Mesodermal cell (in vitro differentiated cells): ENCODE measurements around the gene ERBB4.

Experiments used
- H3K27ac ChIP-seq: 2 replicates; pipeline ENCODE4 v1.7.0; 2013; ENCODE audit warnings: mild to moderate bottlenecking, low read depth, low read length, moderate library complexity; ENCODE audit not compliant: severe bottlenecking
- H3K36me3 ChIP-seq: 2 replicates; pipeline ENCODE4 v1.7.1; 2013; ENCODE audit warnings: mild to moderate bottlenecking, low read length, moderate library complexity; ENCODE audit not compliant: control insufficient read depth, insufficient read depth
- H3K4me1 ChIP-seq: one replicate; pipeline ENCODE4 v1.7.1; 2013; ENCODE audit warnings: mild to moderate bottlenecking, low read length; ENCODE audit not compliant: insufficient read depth, control insufficient read depth, poor library complexity, severe bottlenecking
- H3K4me3 ChIP-seq: 2 replicates; pipeline ENCODE4 v1.7.0; 2013; ENCODE audit warnings: low read length, control low read depth, mild to moderate bottlenecking; ENCODE audit not compliant: insufficient read depth, poor library complexity, severe bottlenecking; ENCODE audit errors: extremely low read depth
- H3K9me3 ChIP-seq: 2 replicates; pipeline ENCODE4 v1.7.1; 2013; ENCODE audit warnings: mild to moderate bottlenecking, low read length, moderate library complexity; ENCODE audit not compliant: control insufficient read depth
- WGBS, 2 experiments: methylation state at CpG; one replicate each; pipeline ENCODE4 v1.1.5; 2013; ENCODE audit warnings: missing lambda C conversion rate in 2 of 2; ENCODE audit not compliant: insufficient coverage in 2 of 2; 5-methylcytosine and 5-hydroxymethylcytosine counted together

The ERBB4 gene

GRCh38 chr2:211942153-211942552, 596.4 kb downstream of the ERBB4 start:
- no peak overlapping the region for H3K4me3 ChIP-seq
- no peak overlapping the region for H3K27ac ChIP-seq
- WGBS, 2 experiments, result 71% methylated on average over 1 of the region's 2 CpGs; no CpG with 5 or more reads in 1 of the 2 experiments
- H3K36me3 ChIP-seq, result no peaks in the 10 kb centered on the region
- H3K4me1 ChIP-seq, result no peaks in the 10 kb centered on the region
- no peaks in the 10 kb centered on the region for H3K9me3 ChIP-seq

GRCh38 chr2:211941216-211941747, 597.3 kb downstream of the ERBB4 start:
- Histone ChIP-seq H3K36me3 (no peaks in the 10 kb centered on the region), H3K27ac (no peak overlapping the region), H3K9me3 (no peaks in the 10 kb centered on the region), H3K4me3 (no peak overlapping the region), H3K4me1 (no peaks in the 10 kb centered on the region)
- no CpG with 5 or more reads among the region's 1 CpG for WGBS, 2 experiments

GRCh38 chr2:211939177-211939576, 599.4 kb downstream of the ERBB4 start:
- 83% methylated on average over 1 of the region's 2 CpGs; no CpG with 5 or more reads in 1 of the 2 experiments for WGBS, 2 experiments
- no peaks in the 10 kb centered on the region for H3K9me3 ChIP-seq
- no peak overlapping the region for H3K27ac ChIP-seq
- H3K4me1 ChIP-seq, result no peaks in the 10 kb centered on the region
- H3K36me3 ChIP-seq, result no peaks in the 10 kb centered on the region
- H3K4me3 ChIP-seq, result no peak overlapping the region

GRCh38 chr2:211934811-211935210, 603.8 kb downstream of the ERBB4 start:
- H3K4me3 ChIP-seq, result no peak overlapping the region
- WGBS, 2 experiments, result 80% methylated on average over 1 of the region's 1 CpG; no CpG with 5 or more reads in 1 of the 2 experiments
- H3K36me3 ChIP-seq, result no peaks in the 10 kb centered on the region
- no peak overlapping the region for H3K27ac ChIP-seq
- no peaks in the 10 kb centered on the region for H3K4me1 ChIP-seq
- no peaks in the 10 kb centered on the region for H3K9me3 ChIP-seq

GRCh38 chr2:211931314-211931713, 607.3 kb downstream of the ERBB4 start:
- Histone ChIP-seq H3K4me3 (no peak overlapping the region), H3K9me3 (no peaks in the 10 kb centered on the region), H3K27ac (no peak overlapping the region), H3K4me1 (no peaks in the 10 kb centered on the region), H3K36me3 (no peaks in the 10 kb centered on the region)
- 83% methylated on average over 2 of the region's 3 CpGs; no CpG with 5 or more reads in 1 of the 2 experiments for WGBS, 2 experiments

GRCh38 chr2:211930331-211930730, 608.3 kb downstream of the ERBB4 start:
- Histone ChIP-seq H3K9me3 (no peaks in the 10 kb centered on the region), H3K36me3 (no peaks in the 10 kb centered on the region), H3K4me1 (no peaks in the 10 kb centered on the region), H3K27ac (no peak overlapping the region), H3K4me3 (no peak overlapping the region)
- WGBS, 2 experiments, result 55% methylated on average over 1 of the region's 4 CpGs; no CpG with 5 or more reads in 1 of the 2 experiments

GRCh38 chr2:211928201-211928600, 610.4 kb downstream of the ERBB4 start:
- H3K27ac ChIP-seq, result no peak overlapping the region
- H3K36me3 ChIP-seq, result no peaks in the 10 kb centered on the region
- no peaks in the 10 kb centered on the region for H3K9me3 ChIP-seq
- 81 to 93% methylated on average over 3 to 5 of the region's 8 CpGs for WGBS, 2 experiments
- H3K4me3 ChIP-seq, result no peak overlapping the region
- H3K4me1 ChIP-seq, result no peaks in the 10 kb centered on the region

GRCh38 chr2:211923019-211923418, 615.6 kb downstream of the ERBB4 start:
- Histone ChIP-seq H3K4me1 (no peaks in the 10 kb centered on the region), H3K4me3 (no peak overlapping the region), H3K36me3 (no peaks in the 10 kb centered on the region), H3K27ac (no peak overlapping the region), H3K9me3 (no peaks in the 10 kb centered on the region)
- 75 to 88% methylated on average over 4 of the region's 4 CpGs for WGBS, 2 experiments

- H3K27ac ChIP-seq, result no peak overlapping the region
- no peaks in the 10 kb centered on the region for H3K9me3 ChIP-seq
- 80 to 100% methylated on average over 1 of the region's 2 CpGs for WGBS, 2 experiments
- H3K4me3 ChIP-seq, result no peak overlapping the region
- no peaks in the 10 kb centered on the region for H3K4me1 ChIP-seq
- H3K36me3 ChIP-seq, result no peaks in the 10 kb centered on the region
Observed at GRCh38 chr2:211903961-211904360, 634.6 kb downstream of the ERBB4 start.

- Histone ChIP-seq H3K4me3 (no peak overlapping the region), H3K4me1 (no peaks in the 10 kb centered on the region), H3K36me3 (no peaks in the 10 kb centered on the region), H3K27ac (no peak overlapping the region), H3K9me3 (no peaks in the 10 kb centered on the region)
- 94 to 100% methylated on average over 3 of the region's 6 CpGs for WGBS, 2 experiments
Observed at GRCh38 chr2:211901226-211901846, 637.3 kb downstream of the ERBB4 start.

GRCh38 chr2:211900518-211900917, 638.1 kb downstream of the ERBB4 start:
- no peaks in the 10 kb centered on the region for H3K9me3 ChIP-seq
- H3K4me1 ChIP-seq, result no peaks in the 10 kb centered on the region
- H3K36me3 ChIP-seq, result no peaks in the 10 kb centered on the region
- H3K27ac ChIP-seq, result no peak overlapping the region
- WGBS, 2 experiments, result no CpG with 5 or more reads among the region's 2 CpGs
- no peak overlapping the region for H3K4me3 ChIP-seq
